ENCODE data around the gene SOX6.
"Not testable (repeated sequence)": the region's sequence is repeated elsewhere in the genome, so short reads cannot be mapped to it uniquely, and the experiment has no call there.

The SOX6 gene

DNA sequence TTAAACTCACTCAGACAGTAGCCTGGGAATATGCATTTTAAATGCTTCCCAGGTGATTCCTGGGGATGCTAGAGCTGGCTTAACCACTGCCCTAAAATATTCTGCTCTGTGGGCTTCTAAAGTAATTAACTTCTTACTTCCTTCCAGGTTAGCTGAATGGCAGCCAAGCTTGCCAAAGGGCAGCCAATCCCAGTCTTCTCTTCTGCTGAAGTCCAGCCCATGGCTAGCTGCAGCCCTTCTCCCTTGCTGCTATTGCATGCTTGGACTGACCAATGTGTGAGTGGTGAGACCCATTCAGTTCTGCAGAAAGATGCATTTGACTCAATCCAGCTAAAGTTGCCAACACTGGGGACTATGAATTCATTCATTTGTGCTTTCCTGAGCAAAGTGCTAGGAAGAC is 411.9 kb downstream of the SOX6 start:
- FAIRE-seq: no peak

GRCh38 chr11:15943418-15944197 is 412.7 kb downstream of the SOX6 start:
- FAIRE-seq: no peak

DNA sequence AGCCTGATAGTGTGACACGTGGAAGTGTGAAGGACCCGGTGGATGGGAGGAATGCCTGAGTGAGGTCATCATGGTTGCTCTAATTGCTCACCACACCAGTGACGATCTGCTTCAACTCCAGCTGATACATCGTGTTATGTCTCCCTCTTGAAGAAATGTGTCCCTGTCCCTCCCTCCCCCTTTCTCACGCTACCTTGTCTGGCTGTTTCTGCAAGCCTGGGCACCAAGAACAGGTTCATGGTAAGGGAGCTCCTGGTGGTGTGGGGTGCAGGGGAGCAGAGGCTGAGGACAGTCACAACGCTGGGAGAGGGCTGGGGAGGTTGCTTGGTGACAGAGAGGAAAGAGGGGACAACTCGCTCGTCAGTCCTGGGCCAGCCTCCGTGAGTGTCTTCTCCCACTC is 413.4 kb downstream of the SOX6 start:
- no peak for FAIRE-seq

DNA sequence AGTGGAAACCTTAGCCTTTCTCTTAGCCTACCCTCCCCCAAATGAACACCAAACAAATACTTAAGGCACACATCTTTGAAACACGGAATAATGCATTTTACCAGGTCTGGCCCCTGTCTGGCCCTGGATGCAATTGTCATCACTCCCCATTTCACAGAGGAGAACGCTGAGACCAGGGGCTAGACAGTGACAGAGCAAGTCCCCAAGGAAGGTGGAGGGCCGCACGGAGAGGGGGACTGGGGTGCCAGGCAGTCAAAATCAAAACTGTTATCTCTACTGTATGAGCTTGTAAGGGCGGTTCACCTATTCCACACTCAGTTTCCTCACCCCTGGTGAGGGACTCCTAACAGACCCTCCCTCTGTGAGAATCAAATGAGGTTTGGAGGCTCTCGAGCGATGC is 414.2 kb downstream of the SOX6 start:
- FAIRE-seq: no peak

DNA sequence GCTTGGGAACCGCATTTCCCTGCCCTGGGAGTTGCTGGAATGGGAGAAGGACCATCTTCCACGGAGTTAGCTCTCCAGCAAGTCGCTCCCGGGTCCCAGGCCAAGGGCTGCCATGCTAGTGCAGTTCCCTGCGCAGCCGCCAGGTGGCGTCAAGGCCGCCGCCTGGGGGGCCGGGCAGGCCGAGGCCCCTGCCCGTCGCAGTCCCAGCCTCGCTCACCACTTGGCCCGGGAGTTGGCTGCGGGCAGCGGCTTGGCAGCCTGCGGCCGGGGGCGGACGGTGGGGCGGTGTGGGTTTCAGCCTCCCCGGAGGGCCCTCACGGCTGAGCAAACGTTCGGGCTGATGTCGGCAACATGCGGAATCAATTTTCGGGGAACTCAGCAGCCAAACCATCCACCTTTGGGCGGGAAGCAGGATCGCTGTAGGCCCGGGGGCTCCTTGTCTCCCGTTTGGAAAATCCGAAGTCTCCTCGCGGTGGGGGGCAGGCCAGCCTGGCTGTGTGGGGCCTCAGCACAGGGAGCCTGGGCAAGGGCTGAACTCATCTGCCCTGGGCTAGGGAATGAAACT is 415.1 kb downstream of the SOX6 start:
- no peak for FAIRE-seq

- FAIRE-seq: no peak
These were observed 415.7 kb downstream of the SOX6 start for GRCh38 chr11:15940462-15941205.

DNA sequence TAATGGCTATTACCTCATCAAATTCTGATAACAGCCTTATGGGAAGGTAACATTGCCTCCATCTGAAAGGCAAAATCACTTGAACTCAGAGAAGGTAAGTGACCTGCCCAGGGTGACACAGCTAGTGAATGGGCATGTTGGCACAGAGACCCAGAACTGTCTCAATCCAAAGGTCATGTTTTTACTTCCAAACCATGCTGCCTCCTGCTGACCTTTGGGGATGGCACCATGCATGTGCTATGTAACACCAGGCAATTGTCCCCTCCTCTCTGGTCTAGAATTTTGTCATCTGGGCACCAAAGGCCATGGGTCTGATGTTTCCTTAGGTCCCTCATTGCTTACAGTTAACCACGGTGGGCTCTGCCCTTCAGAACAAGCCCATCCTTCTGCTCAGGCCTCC is 417.4 kb downstream of the SOX6 start:
- no peak for FAIRE-seq

- FAIRE-seq: no peak
These were observed 418.2 kb downstream of the SOX6 start for GRCh38 chr11:15938121-15938611.

DNA sequence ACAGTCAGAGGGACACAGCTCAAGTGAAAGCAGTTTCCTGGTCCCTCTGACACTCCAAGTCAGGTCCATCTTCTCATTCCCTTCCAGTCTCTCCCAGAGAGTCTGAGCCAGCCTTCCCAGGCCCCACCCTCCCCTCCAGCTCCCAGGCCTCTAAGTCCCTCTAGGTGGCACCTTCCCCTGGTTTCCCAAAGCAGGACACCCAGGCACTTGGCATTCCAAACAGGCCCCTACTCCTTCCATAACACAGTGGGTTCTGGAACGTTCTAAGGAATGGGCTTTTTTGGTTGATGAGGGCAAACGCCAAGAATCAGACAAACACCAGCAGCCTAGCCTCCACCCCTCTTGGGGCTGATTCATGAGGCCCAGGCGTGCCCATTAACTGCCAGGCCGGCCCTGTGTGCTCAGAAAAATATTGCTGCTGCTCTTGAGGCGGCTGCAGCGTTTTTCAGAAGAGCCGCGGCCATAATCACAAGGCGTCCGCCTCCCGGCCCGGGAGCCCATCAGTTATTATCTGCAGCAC is 418.7 kb downstream of the SOX6 start:
- FAIRE-seq: no peak

DNA sequence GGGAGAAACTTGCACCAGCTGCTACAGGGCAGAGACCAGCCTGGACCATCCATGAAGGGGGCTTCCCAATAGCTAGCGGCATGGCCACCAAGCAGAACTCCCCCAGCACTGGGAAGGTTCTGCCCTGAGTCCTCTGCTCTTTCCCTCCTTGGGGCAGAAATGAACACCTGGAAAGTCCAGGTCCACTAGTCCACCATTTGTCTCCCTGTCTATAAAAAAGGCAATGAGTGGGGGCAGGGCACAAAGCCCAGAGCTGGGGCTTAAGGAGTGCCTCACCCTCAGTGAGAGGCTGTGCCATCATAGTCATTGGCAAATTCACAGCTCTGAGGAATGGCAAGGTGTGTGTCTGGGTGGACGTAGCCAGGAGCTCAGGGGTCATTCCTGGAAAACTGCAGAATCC is 420.3 kb downstream of the SOX6 start:
- no peak for FAIRE-seq

DNA sequence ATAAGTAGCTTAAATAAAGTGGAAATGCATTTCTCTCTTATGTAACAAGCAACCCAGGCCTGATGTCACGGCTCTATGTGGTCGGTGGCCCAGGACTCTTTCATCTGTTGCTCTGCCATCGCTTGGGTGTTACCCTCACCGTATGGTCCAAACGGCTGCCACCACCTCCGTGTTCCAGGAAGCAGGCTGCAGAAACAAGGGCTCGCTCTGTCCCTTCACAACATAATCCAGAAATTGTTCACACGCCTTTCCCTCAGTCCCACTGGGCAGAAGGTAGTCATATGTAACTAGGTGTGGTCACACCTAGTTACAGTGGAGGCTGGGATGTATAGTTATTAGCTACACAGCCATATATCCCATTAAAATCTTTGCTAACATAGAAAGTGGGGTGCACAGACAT is 421.0 kb downstream of the SOX6 start:
- FAIRE-seq: no peak

- FAIRE-seq: no peak
These were observed 422.3 kb downstream of the SOX6 start for GRCh38 chr11:15933886-15934625.

GRCh38 chr11:15932417-15932816 is 423.9 kb downstream of the SOX6 start:
- FAIRE-seq: no peak

GRCh38 chr11:15931497-15931896 is 424.8 kb downstream of the SOX6 start:
- no peak for FAIRE-seq

GRCh38 chr11:15930442-15931025 is 425.8 kb downstream of the SOX6 start:
- no peak for FAIRE-seq

DNA sequence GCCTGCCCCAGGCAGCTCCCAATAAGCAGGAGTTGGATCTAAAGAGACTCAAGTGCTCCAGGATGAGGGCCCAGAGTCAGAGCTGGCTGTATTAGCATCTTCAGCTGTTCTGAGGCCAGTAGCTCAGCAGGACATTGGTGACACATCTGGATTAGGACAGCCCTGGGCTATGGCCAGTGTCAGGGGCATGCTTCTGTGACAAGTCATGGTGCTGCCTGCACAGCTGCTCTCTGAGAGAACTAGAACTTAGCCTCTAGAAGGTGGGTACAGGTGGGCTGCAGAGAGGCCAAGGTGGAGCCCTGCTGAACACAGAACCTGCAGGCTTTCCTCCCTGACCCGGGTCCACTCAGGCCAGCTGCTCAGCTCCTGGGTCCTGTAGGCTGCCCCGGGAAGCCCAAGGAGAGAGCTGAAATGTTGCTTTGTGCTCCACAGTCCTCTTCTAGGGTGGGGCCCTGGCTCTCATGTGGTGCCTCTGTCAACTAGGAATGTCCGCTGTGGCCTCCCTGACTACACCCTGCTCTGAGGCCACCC is 426.9 kb downstream of the SOX6 start:
- FAIRE-seq: no peak

- no peak for FAIRE-seq
These were observed 428.5 kb downstream of the SOX6 start for GRCh38 chr11:15927864-15928217.

DNA sequence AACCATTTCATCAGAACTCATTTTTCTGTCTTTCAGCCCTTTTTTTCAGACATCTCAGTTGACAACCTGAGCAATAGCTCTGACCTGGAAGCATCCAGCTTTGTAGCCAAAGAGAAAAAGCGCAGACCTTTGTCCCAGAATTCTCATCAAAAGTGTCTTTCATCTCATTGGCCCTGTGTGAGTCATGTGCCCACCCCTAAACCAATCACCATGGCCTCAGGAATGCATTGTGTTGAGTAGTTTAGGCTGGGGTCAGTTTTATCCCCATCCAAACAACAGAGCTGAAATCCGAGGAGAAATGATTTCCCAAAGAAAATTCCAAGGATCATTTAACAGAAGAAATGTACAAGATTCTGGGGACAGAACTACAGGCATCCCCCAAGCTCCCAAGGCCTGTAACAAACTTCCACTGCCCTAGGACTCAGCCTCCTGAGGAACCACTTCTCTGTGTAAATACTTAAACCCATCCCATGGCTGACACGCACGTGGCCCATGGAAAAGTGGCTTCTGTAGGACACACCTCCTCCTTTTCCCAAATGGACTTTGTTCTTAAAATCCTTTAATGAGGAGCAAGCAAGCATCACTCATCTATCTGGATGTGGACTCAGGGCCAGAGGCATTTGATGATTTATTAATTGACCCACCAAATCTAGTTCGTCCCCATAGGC is 429.0 kb downstream of the SOX6 start:
- no peak for FAIRE-seq

DNA sequence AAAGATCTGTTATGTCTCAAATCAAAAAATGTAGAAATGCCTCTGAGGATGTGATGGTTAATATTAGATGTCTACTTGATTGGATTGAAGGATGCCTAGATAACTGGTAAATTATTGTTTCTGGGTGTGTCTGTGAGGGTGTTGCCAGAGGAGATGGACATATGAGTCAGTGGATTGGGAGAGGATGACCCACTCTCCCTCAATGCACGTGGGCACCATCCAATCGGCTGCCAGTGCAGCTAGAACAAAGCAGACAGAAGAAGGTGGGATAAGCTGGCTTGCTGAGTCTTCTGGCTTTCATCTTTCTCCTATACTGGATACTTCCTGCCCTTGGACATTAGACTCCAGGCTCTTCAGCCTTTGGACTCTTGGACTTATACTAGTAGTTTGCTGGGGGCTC is 430.3 kb downstream of the SOX6 start:
- FAIRE-seq: no peak

DNA sequence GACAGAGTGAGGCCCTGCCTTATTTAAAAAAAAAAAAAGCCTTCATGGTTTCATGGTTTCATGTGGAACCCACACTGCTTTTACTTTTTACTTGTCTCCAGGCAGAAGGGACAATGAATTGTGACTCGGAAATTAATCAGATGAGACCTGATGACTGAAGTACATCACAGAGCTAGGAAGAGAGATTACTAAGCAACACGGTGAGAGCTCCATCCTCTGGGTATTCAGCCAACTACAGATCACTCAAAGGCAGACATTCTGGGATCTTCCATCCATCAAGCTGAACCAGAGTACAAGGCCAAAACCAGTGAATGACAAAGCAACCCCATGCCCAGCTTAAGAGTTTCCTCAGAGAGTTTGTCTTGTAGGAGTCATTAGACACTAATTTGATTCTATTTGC is 433.2 kb downstream of the SOX6 start:
- FAIRE-seq: no peak

GRCh38 chr11:15922745-15923144 is 433.6 kb downstream of the SOX6 start:
- FAIRE-seq: not testable (repeated sequence)
